Stomach (tissue), 9 donors: ENCODE measurements around the gene WWC2. TPM values are rescaled to one million over a fixed set of nuclear protein-coding genes. Genes with fewer than 3 reads are reported as not detected.
A peak's percentile ranks its signal among the peaks of the same experiment; 100 is the strongest.

Experiments
- DNase-seq, 2 donors: peaks; one replicate each; pipeline versions ENCODE4 v3.0.0 to v3.0.0-alpha.2; 2013 to 2019
- H3K27ac ChIP-seq, 5 donors: fragments of 200-600 bp in 4 of 5; sonication (generic) in 4 of 5; one replicate each; pipeline ENCODE4 v1.5.1; 2013 to 2019; ENCODE audit warnings: mild to moderate bottlenecking in 1 of 5, moderate library complexity in 1 of 5
- H3K27me3 ChIP-seq, 3 donors: fragments of 200-600 bp; sonication (generic); one replicate each; pipeline ENCODE4 v1.5.1; 2017 to 2019; ENCODE audit warnings: mixed run types in 1 of 3
- H3K36me3 ChIP-seq, 4 donors: fragments of 200-600 bp; sonication (generic); 1 replicate in 3 of 4; 2 replicates in 1 of 4; pipeline ENCODE4 v1.5.1; 2016 to 2019
- H3K4me1 ChIP-seq, 4 donors: fragments of 200-600 bp; sonication (generic); one replicate each; pipeline ENCODE4 v1.5.1; 2016 to 2019
- H3K4me3 ChIP-seq, 4 donors: fragments of 200-600 bp; sonication (generic) in 3 of 4; one replicate each; pipeline ENCODE4 v1.5.1; 2016 to 2019; ENCODE audit warnings: mild to moderate bottlenecking in 1 of 4
- H3K9me3 ChIP-seq, 4 donors: fragments of 200-600 bp; sonication (generic); one replicate each; pipeline ENCODE4 v1.5.1; 2016 to 2019
- EP300 ChIP-seq: sonication (generic); formaldehyde crosslinking; IDR thresholded peaks from one replicate; pipeline ENCODE4 v1.6.1; 2017; ENCODE audit warnings: antibody characterized with exemption
- POLR2A ChIP-seq, 4 donors: fragments of 450-650 bp; IDR thresholded peaks; one replicate each; pipeline ENCODE4 v1.6.1; 2016; ENCODE audit warnings: antibody characterized with exemption in 4 of 4, control low read depth in 2 of 4, mild to moderate bottlenecking in 1 of 4, moderate library complexity in 1 of 4
- POLR2AphosphoS5 ChIP-seq, 3 donors: sonication (generic); formaldehyde crosslinking; IDR thresholded peaks; one replicate each; pipeline ENCODE4 v1.6.1; 2016; ENCODE audit warnings: antibody characterized with exemption in 3 of 3
- WGBS, 5 donors: extraction: QIAGEN DNeasy Blood & Tissue Kit in 3 of 5; methylation state at CpG; one replicate each; pipeline versions ENCODE4 v1.1.5 to v1.1.7; 2013 to 2018; 5-methylcytosine and 5-hydroxymethylcytosine counted together
- intact Hi-C: fragments of 100-400 bp; cut with DNase I; formaldehyde crosslinking; loops from one replicate; pipeline ENCODE4 v1.15.1; 2023; ENCODE audit warnings: low total_unique reads
- polyA plus RNA-seq, 3 donors: library from polyadenylated mRNA; stranded (reverse); fragments of 200-250 nt; gene quantifications; one replicate each; pipeline ENCODE4 v1.2.3, GENCODE V29; 2013
- total RNA-seq, 5 donors: library from RNA; depleted of rRNA; stranded (reverse); fragments of >200 nt; gene quantifications; one replicate each; pipeline versions ENCODE4 v1.1.0 to v1.2.3, GENCODE V29; 2014 to 2016
- TF ChIP-seq, protein P1 (sequence below), 7 experiments: fragments of 450-650 bp in 4 of 7; fragments of 200-600 bp in 3 of 7; sonication (generic) in 3 of 7; IDR thresholded peaks; one replicate each; pipeline ENCODE4 v1.5.1; 2016 to 2019; ENCODE audit warnings: antibody characterized with exemption in 7 of 7, control low read depth in 2 of 7, mild to moderate bottlenecking in 1 of 7
- donor health status: healthy with polysubstance abuse.
- donor health status: Bipolar disorder and iron deficiency.
- donor health status: healthy.

The WWC2 gene
- total and polyA plus RNA-seq, 8 donors, result 2.6 to 59.1 (median 31.1) TPM

DNA sequence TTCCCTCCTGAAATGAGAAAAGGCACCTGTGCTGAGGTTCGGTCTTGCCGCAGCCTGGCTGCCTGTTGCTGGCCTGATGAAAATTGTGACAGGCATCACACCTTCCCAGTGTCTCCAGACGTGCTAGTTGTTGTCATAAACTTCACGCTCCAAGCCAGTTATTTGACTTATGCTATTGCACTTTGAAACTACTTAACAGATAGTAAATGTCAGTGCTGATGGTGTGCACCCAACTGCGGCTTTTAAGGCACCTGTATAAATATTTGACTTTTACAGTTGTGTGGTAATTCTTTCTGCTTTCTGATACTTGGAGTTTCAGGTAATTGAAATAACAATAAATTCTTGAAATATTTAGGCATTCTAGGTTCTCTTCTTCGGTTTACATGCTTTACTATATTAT, 1.8 kb downstream of the WWC2 start:
- TF ChIP-seq POLR2A (IDR thresholded peaks at IDR 0.05) (no peak), POLR2AphosphoS5 (IDR thresholded peaks at IDR 0.05) (no peak)
- TF ChIP-seq, protein P1, sequence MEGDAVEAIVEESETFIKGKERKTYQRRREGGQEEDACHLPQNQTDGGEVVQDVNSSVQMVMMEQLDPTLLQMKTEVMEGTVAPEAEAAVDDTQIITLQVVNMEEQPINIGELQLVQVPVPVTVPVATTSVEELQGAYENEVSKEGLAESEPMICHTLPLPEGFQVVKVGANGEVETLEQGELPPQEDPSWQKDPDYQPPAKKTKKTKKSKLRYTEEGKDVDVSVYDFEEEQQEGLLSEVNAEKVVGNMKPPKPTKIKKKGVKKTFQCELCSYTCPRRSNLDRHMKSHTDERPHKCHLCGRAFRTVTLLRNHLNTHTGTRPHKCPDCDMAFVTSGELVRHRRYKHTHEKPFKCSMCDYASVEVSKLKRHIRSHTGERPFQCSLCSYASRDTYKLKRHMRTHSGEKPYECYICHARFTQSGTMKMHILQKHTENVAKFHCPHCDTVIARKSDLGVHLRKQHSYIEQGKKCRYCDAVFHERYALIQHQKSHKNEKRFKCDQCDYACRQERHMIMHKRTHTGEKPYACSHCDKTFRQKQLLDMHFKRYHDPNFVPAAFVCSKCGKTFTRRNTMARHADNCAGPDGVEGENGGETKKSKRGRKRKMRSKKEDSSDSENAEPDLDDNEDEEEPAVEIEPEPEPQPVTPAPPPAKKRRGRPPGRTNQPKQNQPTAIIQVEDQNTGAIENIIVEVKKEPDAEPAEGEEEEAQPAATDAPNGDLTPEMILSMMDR (IDR thresholded peaks at IDR 0.05), result no peak
- peak overlapping the region; percentile 12 to 90 (median 80) for H3K4me3 ChIP-seq
- no peaks in the 10 kb centered on the region for H3K36me3 ChIP-seq
- DNase-seq, result peak in 1 of 2 donors; percentile 39
- 25 to 35% (median 29%) methylated on average over 6 of the region's 6 CpGs for WGBS, 5 donors
- H3K27ac ChIP-seq, result peak overlapping the region in 2 of 5 donors; percentile 0 to 50
- intact Hi-C loops, result no loop called here
- peaks cover 18 to 41% (median 30%) of the 10 kb centered on the region in 4 donors for H3K4me1 ChIP-seq
- peaks cover 0 to 28% (median 0%) of the 10 kb centered on the region in 3 donors for H3K27me3 ChIP-seq
- H3K9me3 ChIP-seq, result no peaks in the 10 kb centered on the region

DNA sequence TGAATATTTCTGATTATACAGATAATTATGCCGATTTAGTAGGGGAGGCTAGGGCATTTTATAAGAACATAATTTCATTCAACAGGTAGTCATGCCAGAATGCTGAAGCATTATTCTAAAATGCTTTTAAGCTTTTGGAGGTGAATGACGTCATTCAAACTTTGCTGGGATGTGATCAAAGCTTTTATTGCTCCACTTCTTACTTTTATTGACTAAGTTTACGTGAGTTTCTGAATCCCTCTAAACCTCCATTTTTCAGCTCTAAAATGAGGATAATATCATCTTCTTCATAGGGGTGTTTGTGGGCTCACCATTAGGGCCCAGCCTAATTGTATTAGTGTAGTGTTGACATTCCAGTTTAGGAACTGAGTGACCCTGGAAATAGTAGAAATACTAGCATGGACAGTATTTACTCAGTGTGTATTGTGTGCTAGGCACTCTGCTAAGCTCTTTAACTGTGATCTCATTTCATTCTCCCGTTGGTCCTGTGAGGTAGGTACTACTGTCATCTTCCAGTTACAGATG, 3.0 kb downstream of the WWC2 start:
- H3K27me3 ChIP-seq, result peaks cover 0 to 28% (median 0%) of the 10 kb centered on the region in 3 donors
- H3K4me1 ChIP-seq, result peaks cover 18 to 41% (median 32%) of the 10 kb centered on the region in 4 donors
- no peaks in the 10 kb centered on the region for H3K9me3 ChIP-seq
- H3K27ac ChIP-seq, result no peak overlapping the region
- TF ChIP-seq POLR2A (IDR thresholded peaks at IDR 0.05) (no peak), POLR2AphosphoS5 (IDR thresholded peaks at IDR 0.05) (no peak), EP300 (no peak)
- TF ChIP-seq, protein P1 (IDR thresholded peaks at IDR 0.05), result no peak
- no peaks in the 10 kb centered on the region for H3K36me3 ChIP-seq
- no peak for DNase-seq
- 45 to 58% (median 54%) methylated on average over 4 of the region's 4 CpGs for WGBS, 5 donors
- intact Hi-C loops, result no loop called here
- no peak overlapping the region for H3K4me3 ChIP-seq

DNA sequence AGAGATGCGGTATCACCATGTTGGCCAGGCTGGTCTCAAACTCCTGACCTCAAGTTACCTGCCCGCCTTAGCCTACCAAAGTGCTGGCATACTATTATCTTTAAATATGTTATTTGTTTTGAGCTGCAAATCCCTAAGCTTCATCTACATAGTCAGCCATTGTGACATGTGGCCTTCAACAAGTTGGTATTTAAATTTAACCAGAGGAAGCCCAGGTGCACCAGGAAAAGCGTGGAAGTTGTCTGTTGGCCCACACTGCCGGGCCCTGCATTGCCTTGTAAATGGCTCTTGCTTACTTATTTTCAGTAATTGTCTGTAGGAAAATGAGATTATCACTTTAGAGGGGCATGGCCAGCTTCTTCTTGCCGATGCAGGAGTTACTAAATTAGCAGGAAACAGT, 6.0 kb downstream of the WWC2 start:
- H3K27me3 ChIP-seq, result peaks cover 0 to under 1% (median 0%) of the 10 kb centered on the region in 3 donors
- no peak for DNase-seq
- no peaks in the 10 kb centered on the region for H3K36me3 ChIP-seq
- peaks cover 12 to 40% (median 19%) of the 10 kb centered on the region in 4 donors for H3K4me1 ChIP-seq
- no peaks in the 10 kb centered on the region for H3K9me3 ChIP-seq
- TF ChIP-seq POLR2A (IDR thresholded peaks at IDR 0.05), result no peak
- TF ChIP-seq POLR2AphosphoS5 (IDR thresholded peaks at IDR 0.05), result no peak
- TF ChIP-seq, protein P1 (IDR thresholded peaks at IDR 0.05), result no peak
- TF ChIP-seq EP300, result no peak
- WGBS, 5 donors, result 93 to 99% (median 95%) methylated on average over 5 of the region's 5 CpGs
- H3K27ac ChIP-seq, result no peak overlapping the region
- intact Hi-C loops, result no loop called here
- no peak overlapping the region for H3K4me3 ChIP-seq

DNA sequence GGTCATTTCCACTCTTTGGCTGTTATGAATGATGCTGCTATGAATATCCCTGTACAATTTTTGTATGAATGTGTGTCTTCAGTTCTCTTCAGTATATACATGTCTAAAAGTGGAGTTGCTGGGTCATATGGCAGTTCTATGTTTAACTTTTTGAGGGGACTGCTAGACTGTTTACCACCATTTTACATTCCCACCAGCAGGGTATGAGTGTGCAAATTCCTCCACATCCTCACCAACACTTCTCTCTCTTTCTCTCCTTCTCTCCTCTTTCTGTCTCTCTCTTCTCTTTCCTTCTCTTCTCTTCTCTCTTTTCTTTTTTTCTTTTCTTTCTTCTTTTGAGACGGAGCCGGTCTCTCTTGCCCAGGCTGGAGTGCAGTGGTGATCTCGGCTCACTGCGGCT, 7.8 kb downstream of the WWC2 start:
- Histone ChIP-seq H3K27me3 (no peaks in the 10 kb centered on the region), H3K36me3 (no peaks in the 10 kb centered on the region), H3K4me1 (peaks cover 11 to 38% (median 14%) of the 10 kb centered on the region in 4 donors), H3K4me3 (no peak overlapping the region), H3K27ac (no peak overlapping the region), H3K9me3 (no peaks in the 10 kb centered on the region)
- no peak for TF ChIP-seq EP300
- intact Hi-C loops, result no loop called here
- DNase-seq, result no peak
- WGBS, 5 donors, result 96 to 100% (median 98%) methylated on average over 4 of the region's 4 CpGs

DNA sequence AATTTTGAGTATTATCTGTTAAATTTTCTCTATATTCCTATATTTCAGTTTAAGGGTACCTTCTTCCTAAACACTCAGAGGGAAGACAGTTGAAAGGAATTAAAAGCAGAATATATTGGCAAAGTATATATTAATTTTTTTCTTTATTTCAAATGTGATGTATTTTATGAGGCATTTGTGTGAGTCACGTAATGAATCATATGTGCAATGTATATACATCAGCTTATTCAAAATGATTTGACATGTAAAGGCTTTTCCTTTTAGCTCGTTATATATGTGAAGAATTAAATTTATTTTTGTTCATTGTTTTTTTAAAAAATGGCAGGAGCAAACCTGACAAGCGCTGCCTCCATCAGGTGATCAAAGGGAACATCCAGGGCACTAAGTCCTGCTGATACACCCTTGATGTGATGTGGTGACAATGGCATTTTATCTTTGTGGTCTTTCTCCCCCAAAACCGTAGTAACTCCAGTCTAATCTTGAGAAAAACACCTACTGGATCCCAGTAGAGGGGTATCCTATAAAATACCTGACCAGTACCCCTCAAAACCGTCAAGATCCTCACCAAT, 8.9 kb downstream of the WWC2 start:
- no peak for DNase-seq
- H3K4me3 ChIP-seq, result no peak overlapping the region

More for the DNA sequence above, 8.9 kb downstream of the WWC2 start:
- TF ChIP-seq EP300, result no peak
- 86 to 95% (median 91%) methylated on average over 5 of the region's 5 CpGs for WGBS, 5 donors
- H3K9me3 ChIP-seq, result no peaks in the 10 kb centered on the region
- peaks cover 7 to 38% (median 13%) of the 10 kb centered on the region in 4 donors for H3K4me1 ChIP-seq
- intact Hi-C loops, result no loop called here
- no peaks in the 10 kb centered on the region for H3K27me3 ChIP-seq
- H3K36me3 ChIP-seq, result no peaks in the 10 kb centered on the region
- H3K27ac ChIP-seq, result no peak overlapping the region
